GM21515 (cell line): ENCODE data around the gene FARP1.

ENCODE experiments used
- ATAC-seq: cut with Tn5 transposase; IDR thresholded peaks from one replicate; pipeline ENCODE4 v1.9.1; 2021; ENCODE audit not compliant: unreplicated experiment

FARP1 gene

DNA sequence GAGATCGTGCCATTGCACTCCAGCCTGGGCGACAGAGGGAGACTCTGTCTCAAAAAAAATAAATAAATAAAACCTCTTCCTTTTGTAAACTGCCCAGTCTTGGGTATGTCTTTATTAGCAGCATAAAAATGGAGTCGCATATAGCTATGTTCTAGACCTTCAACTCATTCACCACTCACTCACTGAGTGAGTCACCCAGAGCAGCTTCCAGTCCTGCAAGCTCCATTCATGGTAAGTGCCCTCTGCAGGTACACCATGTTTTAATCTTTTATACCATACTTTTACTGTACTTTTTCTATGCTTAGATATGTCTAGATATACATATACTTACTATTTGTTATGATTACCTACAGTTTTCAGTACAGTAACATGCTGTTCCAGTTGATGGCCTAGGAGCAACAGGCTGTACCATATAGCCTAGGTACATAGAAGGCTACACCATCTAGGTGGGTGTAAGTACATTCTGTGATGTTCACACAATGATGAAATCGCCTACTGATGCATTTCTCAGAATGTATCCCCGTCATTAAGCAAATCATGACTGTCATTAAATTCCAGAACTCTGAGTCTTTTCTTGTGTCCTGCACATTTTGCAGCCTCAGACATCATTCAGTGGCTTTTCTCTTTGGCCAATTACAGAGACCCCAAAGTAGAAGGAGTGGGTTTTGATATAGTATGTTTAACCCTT lies 13.7 kb upstream of the FARP1 start:
- no peak for ATAC-seq

DNA sequence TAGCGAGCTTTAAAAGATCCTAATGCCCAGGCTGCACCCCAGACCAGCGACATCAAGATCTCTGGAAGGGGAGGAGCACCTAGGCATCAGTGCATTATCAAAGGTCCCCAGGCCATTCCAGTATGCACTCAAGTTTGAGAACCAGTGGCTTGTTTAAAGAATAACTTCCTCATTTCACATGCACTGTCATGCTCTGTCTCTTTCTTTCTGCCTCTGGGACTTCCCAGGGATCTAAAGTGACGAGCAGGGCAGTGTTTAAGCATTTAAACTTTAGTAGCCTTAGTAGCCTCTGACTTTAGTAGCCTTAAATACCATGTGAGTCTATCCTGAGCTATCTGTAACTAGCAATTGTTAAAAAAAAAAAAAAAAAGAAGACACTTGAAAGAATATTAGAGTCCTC lies 8.9 kb upstream of the FARP1 start:
- peak; percentile 61 for ATAC-seq

DNA sequence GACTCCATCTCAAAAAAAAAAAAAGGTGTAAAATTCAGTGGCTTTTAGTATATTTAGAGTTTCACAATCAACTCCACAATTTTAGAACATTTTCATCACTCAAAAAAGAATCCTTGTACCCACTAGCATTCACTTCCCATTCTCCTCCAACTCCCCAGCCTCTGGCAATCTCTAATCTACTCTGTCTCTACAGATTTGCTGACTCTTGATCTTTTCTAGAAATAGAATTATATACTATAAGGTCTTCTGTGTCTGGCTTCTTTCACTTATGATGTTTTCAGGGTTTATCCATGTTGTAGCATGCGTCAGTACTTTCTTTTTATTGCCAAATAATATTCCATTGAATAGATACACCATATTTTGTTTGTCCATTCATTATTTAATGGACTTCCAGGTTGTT lies 8.0 kb upstream of the FARP1 start:
- no peak for ATAC-seq

DNA sequence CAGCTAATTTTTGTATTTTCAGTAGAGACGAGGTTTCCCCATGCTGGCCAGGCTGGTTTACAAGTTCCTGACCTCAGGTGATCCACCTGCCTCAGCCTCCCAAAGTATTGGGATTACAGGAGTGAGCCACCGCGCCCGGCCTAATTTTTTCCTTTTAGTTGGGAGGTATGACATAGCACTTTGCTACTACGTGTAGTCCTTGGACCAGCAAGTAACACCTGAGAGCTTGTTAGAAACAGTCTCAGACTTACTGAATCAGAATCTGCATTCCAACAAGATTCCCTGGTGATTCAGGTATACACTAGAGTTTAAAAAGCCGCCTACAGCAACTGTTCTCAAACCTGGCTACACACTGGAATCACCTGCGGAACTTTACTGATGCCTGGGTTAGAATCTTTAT lies 1.8 kb upstream of the FARP1 start:
- ATAC-seq = no peak

DNA sequence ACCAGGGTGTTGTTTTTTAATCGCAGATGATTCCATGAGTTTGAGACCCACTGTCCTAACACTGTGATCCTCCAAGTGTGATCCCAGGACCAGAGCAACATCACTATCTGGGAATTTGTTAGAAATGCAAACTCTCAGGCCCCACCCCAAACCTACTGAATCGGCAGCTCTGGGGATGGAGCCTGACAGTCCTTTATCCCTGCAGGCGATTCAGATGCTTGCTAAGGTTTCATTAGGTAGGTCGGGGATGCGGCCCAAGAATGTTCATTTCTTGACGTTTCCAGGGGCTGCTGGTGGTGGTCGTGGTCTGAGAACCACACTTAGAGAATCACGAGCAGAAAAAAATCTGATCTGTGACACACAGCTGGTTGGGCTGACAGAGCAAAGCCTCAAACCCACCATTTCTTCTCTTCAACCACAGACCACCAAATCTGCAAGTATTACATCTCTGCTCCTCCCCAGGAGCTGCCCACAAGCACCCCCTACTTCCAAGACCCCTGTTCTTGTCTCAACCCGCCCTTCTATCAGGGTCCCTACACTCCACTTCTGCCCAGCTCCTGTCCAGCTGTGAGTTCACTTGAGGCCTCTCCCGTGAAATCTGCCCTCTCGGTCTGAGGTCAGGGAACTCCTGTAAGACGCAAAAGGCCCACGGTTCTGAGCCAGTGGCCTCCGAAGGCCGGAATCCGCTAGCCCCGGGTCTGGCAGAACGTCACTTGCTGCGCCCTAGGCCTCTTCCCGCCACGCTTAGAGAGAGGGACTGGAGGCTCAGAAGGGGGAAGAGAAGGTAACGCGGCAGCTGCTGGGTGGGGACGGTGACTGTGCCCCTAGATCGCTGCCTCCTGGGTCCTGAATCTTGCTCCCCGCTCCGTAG lies 1.1 kb upstream of the FARP1 start:
- peak; percentile 7 for ATAC-seq

DNA sequence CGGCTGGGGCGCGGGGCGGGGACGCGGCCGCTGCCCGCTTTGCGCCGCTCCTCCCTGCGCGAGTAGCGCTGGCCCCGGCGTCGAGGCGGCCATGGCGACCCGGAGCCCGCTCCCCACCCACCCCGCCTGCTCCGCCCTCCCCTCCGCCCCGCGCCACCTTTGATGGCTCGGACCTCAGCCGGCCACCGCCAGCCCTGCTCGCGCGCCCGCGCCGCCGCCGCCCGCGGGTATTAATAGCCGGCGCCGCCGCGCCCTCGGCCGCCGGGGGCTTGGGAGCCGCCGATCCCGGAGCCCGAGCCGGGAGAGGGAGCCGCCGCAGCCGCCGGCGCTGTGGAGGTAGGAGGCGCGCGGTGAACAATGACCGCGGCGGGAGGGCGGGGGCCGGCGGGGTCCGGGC lies 261 bp downstream of the FARP1 start:
- peak; percentile 23 for ATAC-seq

DNA sequence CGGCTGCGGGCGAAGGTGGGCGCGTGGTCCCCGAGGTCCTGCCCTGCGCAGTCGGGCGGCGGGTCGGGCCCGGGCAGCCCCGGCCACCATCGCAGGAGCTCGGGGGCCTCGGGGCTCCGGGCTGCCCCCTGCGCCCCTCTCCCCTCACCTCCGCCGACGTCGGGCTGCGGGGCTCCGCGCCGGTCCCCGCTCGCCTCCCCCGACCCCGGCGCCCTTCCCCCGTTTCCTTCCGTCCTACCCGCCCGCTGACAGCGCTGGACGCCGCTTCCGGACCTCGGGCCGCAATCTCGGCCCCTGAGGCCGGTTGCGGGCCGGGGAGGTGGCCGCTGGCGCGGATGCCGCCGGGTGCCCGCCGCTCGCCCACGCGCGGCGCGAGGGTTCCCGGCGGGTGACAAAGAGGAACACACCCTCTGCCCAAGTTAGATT lies 720 bp downstream of the FARP1 start:
- ATAC-seq = no peak

DNA sequence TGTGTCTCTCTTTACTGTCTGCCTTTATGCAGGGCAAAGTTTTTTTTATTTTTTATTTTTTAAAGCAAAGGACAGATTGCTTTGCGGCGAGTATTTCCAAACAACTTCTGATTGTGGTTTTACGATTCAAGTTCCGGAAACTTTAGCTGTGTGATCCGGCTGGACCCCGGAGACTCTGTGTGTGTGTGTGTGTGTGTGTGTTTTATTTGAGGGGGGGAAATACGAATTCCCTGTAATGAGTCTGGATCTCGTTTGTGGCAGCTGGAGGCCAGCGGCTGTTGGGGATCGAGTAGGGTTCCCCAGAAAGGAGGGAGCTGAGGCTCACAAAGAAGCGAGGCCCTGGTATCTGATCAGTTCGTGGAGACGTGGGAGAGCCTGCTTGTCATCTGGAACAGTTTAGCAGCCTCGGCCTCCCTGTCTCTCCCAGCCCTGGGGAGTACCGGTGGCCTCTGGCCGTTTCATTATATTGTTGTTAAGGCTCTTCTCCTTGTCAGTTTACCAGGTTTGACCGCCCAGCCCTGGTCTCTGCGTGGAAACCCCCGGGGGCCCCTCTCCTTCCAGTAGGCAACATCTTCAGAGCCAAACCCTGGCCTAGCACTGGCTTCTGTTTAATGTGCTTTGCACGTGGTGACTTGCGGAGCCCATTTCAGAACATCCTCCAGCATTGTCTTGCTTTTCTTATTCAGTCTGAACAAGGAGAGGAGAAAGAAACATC lies 1.3 kb downstream of the FARP1 start:
- ATAC-seq = no peak

DNA sequence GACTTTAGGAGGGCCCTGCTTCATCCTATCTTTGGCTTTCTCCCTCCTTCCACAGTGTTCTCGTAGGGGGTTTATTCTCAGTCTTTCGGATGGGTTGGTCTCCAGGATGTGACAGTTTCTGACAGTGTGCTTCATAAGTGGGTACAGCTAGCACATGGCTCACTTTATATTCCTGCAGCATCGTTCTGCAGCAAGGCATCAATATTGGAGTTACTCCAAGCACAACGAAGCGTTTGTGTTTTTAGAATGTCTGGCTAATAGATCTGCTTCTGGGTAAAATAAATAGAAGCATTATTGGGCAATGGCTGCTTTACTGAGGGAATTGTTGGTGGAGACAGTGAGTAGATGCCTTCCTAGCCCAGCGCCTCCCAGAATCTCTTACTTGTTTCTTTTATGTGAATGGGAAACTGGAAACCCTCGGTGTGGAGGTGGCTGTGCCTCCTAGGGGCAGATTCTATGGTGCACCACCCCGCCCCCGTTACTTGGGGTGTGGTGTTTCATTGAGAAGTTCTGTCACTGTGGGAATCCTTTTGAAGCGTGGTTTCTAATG lies 2.0 kb downstream of the FARP1 start:
- no peak for ATAC-seq

DNA sequence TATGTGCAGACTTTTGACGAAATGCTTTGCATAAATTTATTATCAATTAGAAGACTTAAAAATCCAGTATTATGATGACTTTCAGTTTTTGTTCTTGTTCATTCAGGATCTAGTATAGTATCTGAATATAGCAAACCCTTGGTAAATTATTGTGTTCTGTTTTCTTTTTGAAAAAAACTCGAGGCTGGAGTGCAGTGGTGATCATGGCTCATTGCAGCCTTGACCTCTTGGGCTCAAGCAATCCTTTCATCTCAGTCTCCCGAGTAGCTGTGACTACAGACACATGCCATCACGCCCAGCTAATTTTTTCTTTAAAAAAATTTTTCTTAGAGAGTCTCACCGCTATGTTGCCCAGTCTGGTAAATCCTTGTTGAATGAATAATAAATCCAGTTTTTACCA lies 4.6 kb downstream of the FARP1 start:
- no peak for ATAC-seq

DNA sequence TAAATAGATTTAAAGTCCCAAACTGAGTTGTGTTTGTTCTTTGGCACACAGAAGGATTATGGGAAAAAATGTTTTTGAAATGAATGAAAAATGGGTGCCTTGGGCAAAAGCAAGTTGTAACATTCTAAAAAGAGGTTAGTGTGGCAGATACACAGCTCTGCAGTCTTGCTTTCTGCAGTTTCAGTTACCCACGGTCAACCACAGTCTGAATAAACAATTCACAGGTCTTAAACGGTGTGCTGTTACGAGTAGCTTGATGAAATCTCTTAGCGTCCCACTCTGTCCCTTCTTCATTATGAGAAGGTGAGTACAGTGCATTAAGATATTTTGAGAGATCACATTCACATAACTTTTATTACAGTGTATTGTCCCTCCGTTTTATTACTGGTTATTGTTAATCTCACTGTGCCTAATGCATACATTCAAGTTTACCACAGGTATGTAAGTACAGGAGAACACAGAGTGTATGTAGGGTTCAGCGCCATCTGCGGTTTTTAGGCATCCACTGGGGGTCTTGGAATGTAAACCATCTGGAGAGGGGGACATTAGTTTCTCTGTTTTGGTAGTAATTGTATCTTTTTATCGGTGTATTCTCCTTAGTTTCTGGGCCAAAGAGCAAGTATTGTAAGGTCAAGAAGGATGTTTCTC lies 8.1 kb downstream of the FARP1 start:
- ATAC-seq = no peak

DNA sequence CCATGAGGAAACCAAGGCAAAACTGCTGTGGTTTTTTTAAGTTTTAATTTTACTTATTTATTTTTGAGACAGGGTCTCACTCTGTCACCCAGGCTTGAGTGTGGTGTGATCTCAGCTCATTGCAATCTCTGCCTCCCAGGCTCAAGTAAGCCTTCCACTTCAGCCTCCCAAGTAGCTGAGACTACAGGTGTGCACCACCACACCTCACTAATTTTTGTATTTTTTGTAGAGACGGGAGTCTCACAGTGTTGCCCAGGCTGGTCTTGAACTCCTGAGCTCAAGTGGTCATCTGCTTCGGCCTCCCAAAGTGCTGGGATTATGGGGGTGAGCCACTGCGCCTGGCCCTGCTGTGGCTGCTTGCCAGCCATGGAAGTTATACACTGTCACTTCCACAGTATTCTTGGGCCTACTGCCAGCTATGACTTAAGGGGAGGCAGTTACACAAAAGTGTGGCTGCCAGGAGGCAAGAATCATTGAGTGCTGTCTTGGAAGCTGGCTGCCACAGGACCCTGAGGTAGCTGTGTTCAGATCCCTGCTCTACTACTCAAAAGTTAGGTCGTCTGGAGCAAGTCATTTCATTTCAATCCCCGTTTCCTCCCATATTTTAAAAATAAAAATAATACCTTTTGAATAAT lies 12.7 kb downstream of the FARP1 start:
- no peak for ATAC-seq

DNA sequence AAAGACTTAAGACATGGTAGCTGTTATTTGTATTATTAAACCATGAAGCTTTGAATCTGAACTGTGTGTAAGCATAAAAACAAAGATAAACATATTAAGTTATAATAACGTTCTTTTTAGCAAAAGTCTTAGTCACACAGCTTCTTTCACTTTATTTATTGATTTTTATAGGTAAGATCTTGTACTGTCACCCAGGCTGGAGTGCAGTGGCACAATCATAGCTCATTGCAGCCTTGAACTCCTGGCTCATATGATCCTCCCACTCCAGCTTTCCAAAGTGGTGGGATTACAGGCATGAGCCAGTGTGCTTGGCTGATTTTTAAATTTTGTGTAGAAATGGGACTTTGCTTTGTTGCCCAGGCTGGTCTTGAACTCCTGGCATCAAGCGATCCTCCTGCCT lies 13.4 kb downstream of the FARP1 start:
- ATAC-seq = no peak

DNA sequence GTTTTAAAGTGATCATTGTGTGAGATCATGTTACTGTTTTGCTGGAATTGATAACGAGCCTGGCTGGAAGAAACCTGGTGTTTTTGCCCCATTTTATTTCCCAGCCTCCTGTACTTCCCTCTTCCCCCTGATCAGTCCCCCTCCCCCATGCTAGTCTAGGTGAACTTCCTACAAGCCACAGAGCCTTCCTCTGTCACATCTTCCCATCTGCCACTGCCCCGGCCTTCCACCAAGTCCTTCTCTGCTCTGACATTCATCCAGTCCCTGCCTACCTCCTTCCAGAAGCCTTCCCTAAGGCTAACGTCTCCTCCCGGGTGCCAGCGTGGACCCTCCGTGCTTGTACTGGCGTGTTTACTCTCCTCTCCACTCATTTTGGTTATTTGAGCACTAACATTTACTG lies 14.3 kb downstream of the FARP1 start:
- ATAC-seq = no peak

DNA sequence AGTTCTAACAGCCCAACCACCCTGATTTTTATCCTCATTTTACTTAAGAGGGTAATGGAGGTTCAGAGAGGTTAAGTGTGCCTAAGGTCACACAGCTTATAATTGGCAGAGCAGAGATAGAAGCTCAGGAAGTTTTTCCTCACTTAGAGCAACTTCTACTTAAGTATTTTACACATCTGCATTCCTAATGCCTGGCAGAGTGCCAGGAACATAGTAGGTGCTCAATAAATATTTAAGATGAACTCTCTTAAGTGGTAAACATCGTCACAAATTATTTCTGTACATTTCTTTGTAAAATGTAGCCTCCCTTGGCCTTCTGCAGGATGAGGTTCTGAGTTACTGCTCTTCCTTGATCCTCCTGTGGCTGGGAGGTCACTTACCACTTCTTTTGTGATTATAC lies 14.7 kb downstream of the FARP1 start:
- ATAC-seq = no peak

DNA sequence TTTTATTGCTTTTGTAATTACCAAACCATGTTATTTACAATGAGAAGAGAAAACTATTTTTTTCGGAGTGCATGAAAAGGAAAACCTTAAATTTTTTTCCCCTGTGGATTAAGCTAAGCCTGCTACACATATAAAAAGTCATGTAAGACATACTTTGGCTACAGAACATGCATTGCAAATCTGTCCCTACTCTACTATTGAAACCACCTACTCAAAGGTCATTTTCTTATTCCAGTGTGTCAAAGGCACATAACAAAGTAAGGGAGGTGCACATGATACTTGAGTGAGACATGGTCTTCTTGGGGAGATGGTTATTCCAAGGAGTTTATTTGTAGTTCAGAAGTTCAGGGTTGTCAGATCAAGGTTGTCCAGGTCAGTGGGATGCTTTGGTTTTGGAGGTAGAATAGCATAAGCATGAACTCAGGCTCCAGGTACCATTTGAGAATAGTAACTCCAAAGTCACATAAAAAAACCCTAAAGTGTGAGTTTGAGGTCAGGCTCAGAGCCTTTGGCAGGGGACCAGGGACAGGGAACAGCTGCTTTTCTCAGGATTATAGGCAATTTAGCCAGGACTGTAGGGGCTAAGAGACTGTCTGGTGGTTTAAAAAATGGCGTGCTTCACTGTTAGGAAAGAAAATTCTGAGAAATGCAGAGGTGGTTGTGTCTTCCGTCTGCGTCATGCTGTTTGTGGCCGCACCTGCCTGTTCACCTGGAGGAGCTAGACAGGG lies 15.4 kb downstream of the FARP1 start:
- ATAC-seq = no peak

DNA sequence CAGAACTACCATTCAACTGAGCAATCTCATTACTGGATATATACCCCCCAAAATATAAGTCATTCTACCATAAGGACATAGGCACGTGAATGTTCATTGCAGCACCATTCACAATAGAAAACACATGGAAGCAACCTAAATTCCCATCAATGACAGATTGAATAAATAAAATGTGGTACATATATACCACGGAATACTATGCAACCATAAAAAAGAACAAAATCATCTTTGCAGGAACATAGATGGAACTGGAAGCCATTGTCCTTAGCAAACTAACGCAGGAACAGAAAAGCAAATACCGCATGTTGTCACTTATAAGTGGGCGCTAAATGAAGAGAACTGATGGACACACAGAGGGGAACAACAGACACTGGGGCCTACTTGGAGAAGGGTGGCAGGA lies 20.0 kb downstream of the FARP1 start:
- no peak for ATAC-seq

DNA sequence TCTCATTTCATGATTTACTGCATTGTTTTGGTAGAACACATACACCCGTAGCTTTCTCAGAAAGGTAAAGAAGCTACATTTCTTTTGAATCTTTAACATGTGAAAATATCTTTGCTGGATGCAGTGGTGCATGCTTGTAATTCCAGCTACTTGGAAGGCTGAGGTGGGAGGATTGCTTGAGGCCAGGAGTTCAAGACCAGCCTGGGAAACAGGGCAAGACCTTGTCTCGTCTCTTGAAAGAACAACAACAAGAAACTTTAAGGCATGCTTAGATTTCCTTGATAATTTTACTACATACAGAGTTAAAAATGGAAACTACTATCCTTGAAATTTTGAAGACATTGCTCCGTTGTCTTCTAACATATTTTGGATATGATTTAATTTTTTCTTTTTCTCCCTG lies 26.4 kb downstream of the FARP1 start:
- no peak for ATAC-seq

DNA sequence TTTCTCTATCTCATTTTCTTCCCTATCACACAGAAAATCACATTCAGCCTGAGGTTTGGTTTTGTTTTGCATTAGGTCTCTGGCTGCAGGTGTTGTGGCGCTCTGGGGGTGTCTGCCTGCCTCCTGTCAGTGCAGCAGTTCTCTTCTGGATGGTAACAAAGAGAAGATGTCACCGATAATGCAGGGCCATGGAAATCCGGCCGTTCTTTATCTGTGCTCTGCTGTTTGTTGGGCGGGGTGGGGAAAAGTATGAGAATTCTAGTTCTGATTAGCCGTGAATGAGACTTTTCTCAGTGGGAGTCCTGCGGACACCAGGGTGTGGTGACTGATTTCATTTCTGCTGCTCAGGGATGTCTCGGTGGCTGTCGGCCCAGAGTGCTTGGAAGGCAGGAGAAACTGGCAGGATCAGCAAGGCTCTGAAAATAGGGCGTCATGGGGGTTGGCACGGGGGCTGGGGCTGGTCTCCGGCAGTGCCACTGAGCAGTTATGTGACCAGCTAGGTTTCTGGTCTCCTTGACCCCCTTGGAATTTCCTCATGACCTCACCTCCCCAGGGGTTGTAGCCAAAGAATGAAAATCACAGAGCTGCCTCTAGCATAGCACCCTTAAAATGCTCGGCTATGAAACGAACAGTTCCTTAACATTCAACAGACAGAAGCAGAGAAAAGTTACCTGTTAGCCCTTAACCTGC lies 29.2 kb downstream of the FARP1 start:
- no peak for ATAC-seq
